ENCODE results near the gene DBP.

Gene DBP

DNA sequence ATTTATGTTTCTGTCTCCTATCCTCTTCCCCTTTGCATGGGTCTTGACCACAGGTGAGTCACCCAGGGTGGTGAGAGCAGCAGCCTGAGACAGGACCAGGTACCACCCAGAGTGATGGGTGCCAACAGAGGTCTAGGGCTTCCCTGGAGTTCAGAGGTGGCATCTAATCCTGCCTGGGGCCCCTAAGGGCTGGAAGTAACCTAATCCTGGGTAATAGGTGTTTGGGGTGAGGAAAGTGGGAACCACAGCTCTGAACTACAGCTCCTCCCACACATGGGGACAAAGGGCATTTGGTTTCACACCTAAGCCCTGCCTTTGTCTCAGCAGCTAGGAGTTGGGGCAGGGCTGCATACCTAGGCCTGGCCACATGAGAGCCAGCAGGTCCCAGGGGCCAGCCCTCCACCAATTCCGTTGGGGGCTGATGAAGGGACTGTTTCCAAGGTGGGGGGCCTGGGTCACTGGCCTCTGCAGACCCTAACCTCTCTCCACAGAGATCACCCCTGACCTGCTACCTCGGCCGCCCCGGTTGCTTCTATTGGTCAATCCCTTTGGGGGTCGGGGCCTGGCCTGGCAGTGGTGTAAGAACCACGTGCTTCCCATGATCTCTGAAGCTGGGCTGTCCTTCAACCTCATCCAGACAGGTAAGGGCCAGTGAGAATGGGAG lies 9.8 kb downstream of the DBP start:
- DNase-seq (ENCODE audit: low spot score) = peak; percentile 48

DNA sequence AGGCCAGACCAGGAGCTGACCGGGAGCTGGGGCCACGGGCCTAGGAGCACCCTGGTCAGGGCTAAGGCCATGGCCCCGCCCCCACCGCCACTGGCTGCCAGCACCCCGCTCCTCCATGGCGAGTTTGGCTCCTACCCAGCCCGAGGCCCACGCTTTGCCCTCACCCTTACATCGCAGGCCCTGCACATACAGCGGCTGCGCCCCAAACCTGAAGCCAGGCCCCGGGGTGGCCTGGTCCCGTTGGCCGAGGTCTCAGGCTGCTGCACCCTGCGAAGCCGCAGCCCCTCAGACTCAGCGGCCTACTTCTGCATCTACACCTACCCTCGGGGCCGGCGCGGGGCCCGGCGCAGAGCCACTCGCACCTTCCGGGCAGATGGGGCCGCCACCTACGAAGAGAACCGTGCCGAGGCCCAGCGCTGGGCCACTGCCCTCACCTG lies 11.3 kb downstream of the DBP start:
- no peak for DNase-seq (ENCODE audit: low spot score)

DNA sequence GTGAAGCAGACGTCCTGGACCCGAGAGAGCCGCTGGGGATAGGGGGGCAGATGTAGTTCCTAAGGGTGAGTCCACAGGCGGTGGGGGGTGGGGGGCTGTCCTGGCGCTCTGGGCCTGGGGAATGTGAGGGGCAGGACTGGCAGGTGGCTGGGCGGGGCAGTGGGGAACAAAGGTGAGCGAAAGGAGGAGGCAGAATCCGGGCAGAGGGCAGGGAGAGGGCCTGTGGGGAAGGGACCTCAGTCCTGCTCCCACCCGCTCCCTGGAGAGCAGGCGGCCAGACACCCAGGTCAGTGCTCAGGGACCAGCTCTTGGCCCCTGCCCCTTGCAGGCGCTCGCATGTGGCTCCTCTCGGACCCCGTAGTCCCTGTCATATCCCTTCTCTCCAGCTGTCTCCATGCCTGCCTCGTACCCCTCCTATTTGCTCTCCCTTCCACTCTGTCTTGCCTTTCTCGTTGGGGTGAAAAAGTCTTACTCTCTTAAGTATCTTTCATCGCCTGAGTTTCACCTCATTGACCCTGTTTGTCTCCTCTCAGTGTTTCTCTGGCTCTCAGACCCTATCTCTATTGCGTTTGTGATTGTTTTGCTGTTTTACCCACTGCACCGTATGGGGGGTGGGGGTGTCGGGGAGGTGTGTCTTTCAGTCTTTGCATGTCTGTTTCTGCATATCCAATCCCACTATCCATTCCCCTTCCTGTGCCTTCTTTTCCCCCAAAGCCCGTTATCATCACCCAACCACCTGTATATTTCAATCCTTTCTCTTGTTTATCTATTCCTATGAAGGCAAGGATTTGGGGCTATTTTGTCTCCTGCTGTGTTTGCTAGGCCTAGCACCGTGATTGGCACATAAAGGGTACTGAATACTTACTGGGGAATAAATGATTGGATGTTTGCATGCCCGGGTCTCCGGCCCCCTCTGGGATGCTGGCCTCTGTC lies 12.1 kb downstream of the DBP start:
- DNase-seq (ENCODE audit: low spot score) = no peak

DNA sequence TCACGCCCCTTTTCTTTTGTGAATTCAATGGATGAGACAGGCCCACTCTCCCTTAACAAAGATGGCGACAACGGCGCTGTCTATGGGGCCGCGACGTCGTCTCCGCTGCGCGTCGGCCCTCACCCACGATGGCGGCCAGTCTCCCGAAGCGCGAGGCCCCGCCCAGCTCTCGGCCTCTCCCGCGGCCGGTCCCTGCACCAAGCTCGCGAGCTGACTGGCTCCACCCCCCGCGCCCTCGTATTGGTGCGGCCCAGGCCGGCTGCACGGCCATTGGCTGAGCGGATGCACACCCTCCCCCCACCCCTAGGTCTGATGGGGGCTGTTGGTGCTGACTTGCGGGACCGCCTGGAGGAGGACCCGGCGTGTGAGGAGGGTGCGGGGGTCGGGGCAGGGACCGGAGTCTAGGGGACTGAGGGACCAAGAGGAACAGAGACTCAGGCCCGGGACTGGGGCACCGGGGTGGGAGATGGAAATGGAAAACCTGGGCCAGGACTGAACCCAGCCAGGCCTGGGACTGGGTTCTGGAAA lies 13.0 kb downstream of the DBP start:
- DNase-seq (ENCODE audit: low spot score) = peak; percentile 97

DNA sequence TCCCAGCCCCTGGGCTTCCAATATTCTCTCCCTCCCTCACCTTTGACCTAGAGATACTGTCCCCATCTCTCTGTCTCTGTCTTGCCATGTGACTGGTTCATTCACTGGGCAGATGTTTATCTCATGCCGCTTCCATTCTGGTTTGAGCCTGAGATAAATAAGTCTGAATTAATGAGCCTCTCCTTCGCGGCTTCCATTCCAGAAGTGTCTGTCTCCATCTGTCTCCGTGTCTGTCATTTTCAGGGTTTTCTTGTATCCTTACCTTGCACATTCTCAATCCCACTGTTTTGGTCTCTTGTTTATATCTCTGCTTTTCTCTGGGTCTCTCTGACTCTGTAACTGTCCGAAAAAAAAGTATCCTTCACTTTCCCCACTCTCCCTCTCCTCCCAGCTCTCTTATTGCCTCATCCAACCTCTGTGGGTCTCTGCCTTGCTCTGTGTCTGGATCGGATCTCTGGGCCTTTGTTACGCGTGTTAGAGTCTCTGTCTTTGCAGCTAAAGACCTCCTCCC lies 13.6 kb downstream of the DBP start:
- no peak for DNase-seq (ENCODE audit: low spot score)

DNA sequence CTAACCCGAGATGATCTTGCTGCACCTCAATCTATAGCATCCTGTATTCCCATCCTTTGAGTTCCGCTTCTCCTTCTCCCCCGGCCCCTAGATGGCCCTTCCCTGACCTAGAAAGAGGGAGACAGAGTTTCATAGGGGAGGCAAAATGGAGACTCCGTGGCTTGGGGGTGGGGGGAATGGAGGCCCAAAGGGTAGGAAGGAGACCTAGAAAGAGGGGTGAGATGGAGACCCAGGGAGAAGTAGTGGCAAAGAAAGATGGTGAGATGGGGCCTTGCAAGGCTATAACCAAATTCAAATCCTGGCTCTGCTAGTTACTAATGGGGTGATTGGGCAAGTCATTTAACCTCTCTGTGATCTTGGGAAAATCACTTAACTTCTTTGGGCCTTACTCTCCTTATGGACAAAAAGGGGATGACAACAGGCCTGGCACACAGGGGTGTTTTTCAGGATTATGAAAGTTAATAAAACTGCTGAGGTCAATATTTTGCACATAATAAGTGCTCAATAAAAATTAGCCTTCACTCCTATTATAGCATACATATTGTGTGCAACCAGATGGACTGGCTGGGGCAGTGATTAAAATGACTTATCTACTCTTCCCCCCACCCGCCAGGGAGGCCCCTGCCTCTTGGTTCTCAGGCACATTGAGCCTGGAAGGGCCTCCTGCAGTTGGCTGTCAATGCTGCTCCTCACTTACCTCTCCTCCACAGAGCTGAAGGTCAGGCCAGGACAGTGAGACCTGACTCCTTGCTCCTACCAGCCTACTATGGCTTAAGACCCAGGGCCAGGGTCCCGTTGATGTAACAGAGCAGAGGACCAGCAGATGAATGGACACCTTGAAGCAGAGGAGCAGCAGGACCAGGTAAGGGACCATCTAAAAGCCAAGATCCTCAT lies 17.2 kb downstream of the DBP start:
- DNase-seq (ENCODE audit: low spot score) = no peak

DNA sequence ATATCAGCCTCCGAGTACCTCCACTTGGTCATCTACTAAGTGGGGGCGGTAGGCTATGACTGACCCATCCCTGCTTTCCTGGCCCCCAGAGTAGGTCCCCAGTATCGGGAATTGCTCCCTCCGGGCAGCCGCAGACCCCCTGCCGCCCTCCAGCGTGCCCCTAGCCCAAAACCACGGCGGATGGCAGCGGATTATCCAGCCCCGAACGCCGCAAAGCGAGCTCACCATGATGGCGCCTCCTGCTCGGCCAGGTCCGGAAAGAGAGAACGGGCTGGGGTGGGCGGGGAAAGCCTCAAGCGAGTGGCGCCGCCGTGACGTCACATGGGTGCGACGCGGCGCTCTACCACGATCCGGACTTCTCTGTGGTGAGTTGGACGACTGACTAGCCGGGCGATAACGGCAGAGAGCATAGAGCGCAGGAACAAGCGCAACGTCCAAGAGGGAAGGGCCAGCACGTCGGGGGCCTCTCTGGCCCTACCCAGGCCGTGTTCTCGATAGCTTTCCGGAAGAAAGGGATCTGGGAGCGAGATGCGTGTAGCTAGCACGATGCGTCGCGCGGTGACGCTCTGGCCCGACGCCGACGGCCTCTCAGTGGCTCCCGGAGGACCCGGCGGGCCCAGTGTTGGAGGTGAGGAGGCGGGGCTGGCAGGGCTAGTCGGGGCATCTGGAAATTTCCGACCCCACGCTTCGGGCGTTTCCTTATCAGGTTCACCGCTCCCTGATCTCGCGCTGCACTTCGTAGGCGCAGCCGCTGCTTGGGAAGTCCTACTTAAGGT lies 18.1 kb downstream of the DBP start, which contains the start of the genes RPL18 and SPHK2:
Gene RPL18, minus strand, starts transcription at position 263 of the 776 bp plus-strand sequence. Its CDS starts 35 bp downstream, at position 228.
Gene SPHK2, plus strand, starts transcription at position 591 of the 776 bp plus-strand sequence. CDS start 1,009 bp downstream, outside the sequence.
- peak; percentile 97 for DNase-seq (ENCODE audit: low spot score)

DNA sequence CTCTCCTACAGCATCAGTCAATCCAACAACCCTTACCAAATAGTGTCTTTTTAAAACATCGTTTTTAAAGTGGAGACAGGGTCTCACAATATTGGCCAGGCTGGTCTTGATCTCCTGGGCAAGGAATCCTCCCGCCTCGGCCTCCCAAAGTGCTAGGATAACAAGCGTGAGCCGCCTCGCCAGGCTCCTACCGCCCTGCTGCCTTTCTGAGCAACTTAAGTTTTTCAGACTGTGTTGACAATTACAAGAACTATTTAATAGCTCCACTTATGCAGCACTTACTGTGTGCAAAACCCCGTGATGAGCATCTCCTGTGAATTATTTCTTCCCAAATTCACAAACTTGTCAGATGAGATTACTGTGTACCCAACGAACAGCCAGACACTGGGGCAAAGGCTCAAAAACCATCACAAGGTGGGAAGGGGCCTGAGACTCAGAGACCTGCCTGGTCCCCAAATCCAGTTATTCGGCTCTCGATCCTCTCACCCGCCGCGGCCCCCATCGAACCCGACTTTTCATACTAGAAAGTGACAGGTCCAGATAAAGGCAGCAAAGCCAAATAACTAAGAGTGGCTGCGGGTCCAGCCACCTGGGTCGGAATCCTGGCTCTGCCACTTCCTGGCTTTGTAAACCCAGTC lies 18.8 kb downstream of the DBP start:
- no peak for DNase-seq (ENCODE audit: low spot score)

DNA sequence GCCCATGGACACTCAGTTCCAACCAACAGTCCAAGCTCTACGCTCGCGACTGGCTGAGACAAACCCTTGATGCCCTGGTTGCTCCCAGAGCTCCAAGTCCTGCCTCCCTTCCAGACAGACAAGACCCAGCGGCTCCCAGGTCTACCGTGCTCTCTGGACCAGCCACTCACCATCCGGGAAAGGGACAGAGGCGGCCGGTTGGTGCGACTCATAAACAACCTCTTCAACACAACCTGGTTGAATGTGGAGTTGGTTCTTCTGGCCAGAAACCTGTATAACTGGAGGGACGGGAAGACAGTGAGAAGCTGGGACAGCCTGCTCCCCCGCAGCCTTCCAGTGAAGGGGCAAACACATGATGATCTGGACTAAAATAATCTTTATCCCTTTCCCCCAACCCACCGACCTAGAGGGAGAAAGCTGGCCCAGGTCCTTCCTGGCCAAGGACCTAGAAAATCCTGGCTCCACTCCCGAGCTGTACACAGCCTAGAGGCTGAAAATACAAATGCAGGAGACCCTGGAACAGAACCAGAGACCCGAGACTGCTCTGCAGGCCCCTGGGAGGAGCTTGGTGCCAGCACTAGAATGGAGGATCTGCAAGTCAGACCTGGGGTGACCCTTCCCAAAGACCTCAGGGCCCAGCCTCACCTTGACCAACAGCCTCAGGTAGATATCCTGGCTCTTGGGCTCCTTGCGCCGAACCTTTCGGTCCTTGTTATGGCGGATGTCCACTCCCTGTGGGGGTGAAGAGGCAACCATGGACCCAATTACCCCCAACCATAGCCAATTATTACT lies 19.8 kb downstream of the DBP start:
- DNase-seq (ENCODE audit: low spot score) = no peak

DNA sequence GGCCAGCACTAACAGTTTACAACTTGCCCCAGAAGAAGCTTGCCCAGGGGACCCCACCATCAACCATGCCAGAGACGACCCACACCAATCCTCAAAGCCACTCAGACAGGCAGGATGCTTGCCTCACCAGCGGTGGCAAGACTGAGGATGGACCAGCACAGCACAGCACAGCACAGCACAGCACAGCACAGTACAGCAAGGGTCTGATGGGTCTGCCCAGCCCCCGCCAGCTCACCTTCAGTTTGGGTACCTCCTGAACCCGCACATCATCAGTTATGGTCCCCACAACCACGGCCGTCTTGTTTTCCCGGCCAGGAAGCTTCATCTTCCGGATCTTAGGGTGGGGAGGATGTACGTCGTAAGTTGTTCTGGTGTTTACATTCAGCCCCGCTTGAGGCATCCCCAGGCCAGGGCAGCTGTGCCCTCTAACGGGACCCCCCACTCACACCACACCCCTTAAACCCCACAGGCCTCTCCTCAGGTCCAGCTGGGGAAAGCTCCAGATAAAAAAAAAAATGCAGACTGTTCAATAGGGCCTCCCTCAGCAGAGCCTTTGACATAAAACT lies 20.6 kb downstream of the DBP start:
- DNase-seq (ENCODE audit: low spot score) = no peak

DNA sequence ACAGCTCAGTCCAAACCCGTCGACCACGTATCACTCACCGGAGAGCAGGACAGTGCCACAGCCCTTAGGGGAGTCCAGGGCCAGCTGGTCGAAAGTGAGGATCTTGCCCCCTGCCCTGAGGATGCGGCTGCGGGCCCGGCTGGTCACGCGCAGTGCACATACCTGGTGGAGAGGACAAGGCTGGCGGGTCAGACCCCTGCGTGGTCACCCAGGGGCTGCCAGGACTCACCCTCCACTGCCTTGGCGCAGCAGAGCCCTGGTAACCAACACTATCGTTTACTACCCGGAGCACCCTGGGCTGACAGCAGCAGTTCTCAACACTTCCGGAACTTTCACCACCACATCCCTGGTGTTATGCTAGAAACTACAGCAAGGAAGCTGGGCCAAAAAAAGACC lies 21.1 kb downstream of the DBP start:
- no peak for DNase-seq (ENCODE audit: low spot score)

DNA sequence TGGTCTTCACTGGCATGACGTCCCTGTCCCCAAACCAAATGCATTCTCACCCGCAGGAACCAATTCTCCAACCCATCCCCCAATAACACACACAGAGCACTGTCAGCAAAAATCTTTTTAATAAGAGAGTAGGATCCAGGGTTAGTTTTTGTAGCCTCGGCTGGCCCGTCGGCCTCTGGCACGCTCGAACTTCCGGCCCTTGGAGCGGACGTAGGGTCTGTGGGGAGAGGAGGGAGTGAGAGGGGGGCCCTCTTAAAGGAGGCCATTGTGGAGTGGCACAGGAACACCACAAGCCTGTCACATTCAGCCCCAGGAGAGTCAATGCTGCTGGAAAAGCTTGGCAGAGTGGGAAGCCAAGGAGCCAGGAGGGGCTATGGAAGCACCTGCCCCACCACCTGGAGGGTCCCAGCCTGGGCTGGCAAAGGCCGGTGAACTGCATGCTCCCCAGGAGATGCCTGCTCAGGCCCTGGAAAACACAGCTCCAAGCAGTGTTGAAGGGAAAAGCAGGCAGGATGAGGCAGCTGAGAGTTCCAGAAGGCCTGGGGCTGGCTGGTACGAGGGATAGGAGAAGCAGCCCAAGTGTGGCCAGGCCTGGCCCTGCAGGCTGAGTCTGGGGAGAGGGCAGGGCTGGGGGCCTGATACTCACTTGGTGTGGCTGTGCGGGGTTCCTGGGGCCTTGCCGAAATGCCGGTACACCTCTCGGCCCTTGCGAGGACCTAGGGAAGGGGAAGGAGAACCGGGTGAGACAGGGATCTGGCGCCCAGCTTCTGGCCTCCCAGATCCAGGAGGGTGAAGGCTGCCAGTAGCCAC lies 21.7 kb downstream of the DBP start:
- DNase-seq (ENCODE audit: low spot score) = no peak

DNA sequence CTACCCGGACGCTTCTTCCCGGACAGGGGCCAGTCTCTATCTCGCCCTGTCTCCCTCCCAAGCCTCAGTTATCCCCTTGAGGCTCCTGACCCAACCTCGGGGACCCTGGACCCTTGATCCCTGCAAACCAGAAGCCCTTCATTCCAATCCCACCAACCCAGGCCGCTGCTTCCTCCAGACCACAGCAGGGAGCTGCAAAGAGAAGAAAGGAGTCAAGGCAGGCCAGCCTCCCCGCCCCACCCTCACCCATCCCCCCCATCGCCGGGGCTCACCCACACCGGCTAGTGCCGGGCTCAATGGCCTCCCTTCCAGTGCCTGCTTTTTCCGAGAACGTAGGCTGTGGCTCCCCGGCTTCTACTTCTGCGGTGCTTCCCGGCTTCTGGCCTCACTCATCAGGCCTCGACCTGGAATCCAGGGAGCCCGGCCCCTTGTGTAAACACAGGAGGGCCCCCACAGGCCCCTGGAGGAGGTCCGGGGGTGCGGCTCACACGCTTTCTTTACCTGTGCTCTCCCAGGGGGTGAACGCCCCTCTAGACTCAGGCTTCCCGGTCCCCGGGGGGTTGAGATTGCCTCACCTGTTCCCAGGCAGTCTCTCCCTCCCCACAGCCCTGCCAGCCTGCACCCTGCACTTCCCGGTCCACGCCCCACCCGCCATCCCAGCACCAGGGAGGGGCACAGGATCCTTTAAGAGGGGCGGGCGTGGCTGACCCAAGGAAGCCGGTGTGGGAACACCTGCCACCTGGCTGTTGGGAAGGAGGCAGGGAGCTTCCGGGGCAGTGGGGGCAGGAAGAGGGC lies 22.5 kb downstream of the DBP start, which contains the start of gene FAM83E:
Gene FAM83E, minus strand, starts transcription at position 641 of the 795 bp plus-strand sequence. CDS start 1,704 bp downstream, outside the sequence.
- DNase-seq (ENCODE audit: low spot score) = no peak

DNA sequence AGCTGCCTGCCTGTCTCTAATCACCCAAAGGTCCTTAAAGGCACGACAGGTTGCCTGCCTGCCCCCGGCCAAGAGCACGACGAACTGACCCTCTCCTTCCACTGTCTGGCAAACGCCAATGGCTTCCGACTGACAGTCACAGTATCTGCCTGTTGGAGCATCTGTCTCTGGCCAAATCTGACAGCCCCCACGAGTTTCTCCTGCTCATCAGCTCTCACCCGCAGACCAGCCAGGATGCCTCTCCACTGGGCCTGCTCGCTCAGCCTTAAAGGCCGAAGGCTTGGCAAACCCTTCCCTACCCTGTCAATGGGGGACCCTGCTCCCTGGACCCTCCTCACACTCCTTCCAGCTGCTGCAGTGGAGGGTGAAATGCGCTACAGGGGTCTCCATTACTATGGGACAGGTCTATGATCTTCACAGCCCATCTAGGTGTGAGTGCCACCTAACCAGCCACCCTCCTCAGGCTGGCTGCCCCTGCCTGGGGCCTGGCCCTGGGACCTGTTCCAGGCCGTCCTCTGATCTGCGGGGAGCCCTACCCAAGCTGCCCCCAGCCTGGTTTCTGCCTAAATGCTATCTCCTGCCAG lies 23.2 kb downstream of the DBP start:
- DNase-seq (ENCODE audit: low spot score) = no peak

DNA sequence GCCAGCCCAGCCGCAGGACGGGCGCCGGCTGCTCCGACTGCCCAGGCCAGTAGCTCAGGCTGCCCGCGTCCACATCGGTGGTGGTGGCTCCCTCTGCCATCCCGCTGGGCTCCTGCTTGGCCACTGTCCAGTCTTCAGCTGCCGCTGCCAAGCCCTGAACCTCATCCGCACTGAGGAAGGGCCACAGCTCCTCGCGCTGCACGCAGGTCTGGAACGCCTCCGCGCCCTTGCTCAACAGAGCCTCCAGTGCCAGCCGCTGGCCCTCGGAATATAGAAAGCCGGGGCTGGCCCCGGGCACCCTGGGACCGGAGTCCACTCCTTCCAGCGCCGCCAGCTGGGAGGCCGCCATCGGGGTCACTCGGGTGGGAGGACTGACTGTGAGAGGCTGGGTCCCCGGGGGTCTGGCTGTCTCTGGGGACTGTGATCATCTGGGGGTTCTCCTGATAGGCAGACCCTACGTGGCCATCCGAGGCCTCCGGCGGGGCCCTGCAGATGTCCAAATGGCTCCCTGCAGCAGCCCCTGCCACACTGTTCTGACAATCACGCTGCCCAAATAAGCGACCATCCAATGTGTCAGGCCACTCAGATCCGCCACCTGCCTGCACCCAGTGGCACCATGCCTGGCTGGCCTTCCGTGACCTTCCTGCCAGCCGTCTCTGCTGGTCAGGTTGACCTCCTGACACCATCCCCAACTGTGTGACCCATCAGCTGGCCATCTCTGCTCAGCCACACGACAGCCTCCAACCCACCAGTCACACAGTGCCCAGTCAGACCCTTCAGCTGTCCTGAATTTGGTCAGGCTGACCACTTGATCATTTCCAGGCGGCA lies 23.9 kb downstream of the DBP start:
- DNase-seq (ENCODE audit: low spot score) = no peak

DNA sequence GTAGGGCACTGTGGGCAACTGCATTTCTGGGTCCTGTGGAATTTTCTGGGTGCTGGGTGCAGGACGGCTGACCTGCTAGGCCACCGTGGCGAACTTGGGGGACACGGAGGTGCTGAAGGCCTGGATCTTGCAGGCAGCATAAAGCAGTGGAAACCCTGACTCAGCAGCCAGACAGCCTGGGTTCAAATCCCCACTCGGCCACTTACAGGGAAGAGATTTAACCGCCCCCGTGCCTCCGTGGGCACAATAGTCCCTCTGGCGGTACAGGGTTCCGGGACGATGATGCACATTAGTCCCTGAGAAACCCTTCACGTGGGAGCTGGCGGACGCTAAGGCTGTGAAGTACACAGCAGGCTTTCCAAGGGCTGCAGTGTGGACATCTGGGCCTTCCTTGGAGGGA lies 25.3 kb downstream of the DBP start:
- DNase-seq (ENCODE audit: low spot score) = no peak
